Colonic mucosa (tissue), 4 donors: ENCODE results near the gene ELAVL2. TPM values are rescaled to one million over a fixed set of nuclear protein-coding genes. Genes with fewer than 3 reads are reported as not detected.

ENCODE experiments used
- DNase-seq: peaks from one replicate; pipeline ENCODE4 v3.0.0-alpha.2; 2020
- H3K27ac ChIP-seq: fragments of 200-600 bp; one replicate; pipeline ENCODE4 v1.8.0; 2021
- H3K27me3 ChIP-seq: fragments of 200-600 bp; one replicate; pipeline ENCODE4 v1.8.0; 2021
- H3K36me3 ChIP-seq: fragments of 200-600 bp; one replicate; pipeline ENCODE4 v1.8.0; 2021
- H3K4me1 ChIP-seq: fragments of 200-600 bp; one replicate; pipeline ENCODE4 v1.8.0; 2021; ENCODE audit warnings: mild to moderate bottlenecking
- H3K4me3 ChIP-seq: fragments of 200-600 bp; one replicate; pipeline ENCODE4 v1.8.0; 2021
- H3K9ac ChIP-seq, 2 donors: one replicate each; pipeline ENCODE4 v1.7.0; 2013; ENCODE audit warnings: control low read depth in 2 of 2, low read depth in 2 of 2, low read length in 2 of 2
- H3K9me3 ChIP-seq: fragments of 200-600 bp; one replicate; pipeline ENCODE4 v1.8.0; 2021
- intact Hi-C: fragments of 100-400 bp; cut with DNase I; formaldehyde crosslinking; loops from one replicate; pipeline ENCODE4 v1.14.1; 2022
- total RNA-seq, 2 donors: library from RNA; stranded (reverse); fragmentation: NEBNext Ultra II Directional in 1 of 2; extraction: Animal tissue kit (Norgen Biotek cat#: 25700) in 1 of 2; gene quantifications; one replicate each; pipeline ENCODE4 v1.2.1, GENCODE V29; 2021
- TF ChIP-seq, protein P1 (sequence below): fragments of 200-600 bp; IDR thresholded peaks from one replicate; pipeline ENCODE4 v1.8.0; 2022; ENCODE audit warnings: antibody characterized with exemption, mild to moderate bottlenecking
- donor health status: healthy.
- donor health status: DM: no; HTN: no; CAD: no.
- donor health status: DM: no; HTN: no; CAD: no.

Gene ELAVL2
- total RNA-seq, 2 donors from 2014 or later: 0.24 to 0.30 TPM

GRCh38 chr9:23771746-23772384, 54.2 kb downstream of the ELAVL2 start:
- Histone ChIP-seq H3K36me3 (no peaks in the 10 kb centered on the region), H3K27ac (no peak overlapping the region), H3K4me3 (no peak overlapping the region), H3K27me3 (no peaks in the 10 kb centered on the region), H3K4me1 (no peaks in the 10 kb centered on the region), H3K9me3 (no peaks in the 10 kb centered on the region), H3K9ac (no peak overlapping the region)
- intact Hi-C loops: no loop called here
- DNase-seq: no peak
- TF ChIP-seq, protein P1, sequence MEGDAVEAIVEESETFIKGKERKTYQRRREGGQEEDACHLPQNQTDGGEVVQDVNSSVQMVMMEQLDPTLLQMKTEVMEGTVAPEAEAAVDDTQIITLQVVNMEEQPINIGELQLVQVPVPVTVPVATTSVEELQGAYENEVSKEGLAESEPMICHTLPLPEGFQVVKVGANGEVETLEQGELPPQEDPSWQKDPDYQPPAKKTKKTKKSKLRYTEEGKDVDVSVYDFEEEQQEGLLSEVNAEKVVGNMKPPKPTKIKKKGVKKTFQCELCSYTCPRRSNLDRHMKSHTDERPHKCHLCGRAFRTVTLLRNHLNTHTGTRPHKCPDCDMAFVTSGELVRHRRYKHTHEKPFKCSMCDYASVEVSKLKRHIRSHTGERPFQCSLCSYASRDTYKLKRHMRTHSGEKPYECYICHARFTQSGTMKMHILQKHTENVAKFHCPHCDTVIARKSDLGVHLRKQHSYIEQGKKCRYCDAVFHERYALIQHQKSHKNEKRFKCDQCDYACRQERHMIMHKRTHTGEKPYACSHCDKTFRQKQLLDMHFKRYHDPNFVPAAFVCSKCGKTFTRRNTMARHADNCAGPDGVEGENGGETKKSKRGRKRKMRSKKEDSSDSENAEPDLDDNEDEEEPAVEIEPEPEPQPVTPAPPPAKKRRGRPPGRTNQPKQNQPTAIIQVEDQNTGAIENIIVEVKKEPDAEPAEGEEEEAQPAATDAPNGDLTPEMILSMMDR: no peak

- DNase-seq: no peak
- TF ChIP-seq, protein P1: no peak
- Histone ChIP-seq H3K27ac (no peak overlapping the region), H3K9ac (no peak overlapping the region), H3K9me3 (no peaks in the 10 kb centered on the region), H3K27me3 (no peaks in the 10 kb centered on the region), H3K4me3 (no peak overlapping the region), H3K4me1 (no peaks in the 10 kb centered on the region), H3K36me3 (no peaks in the 10 kb centered on the region)
- intact Hi-C loops: no loop called here
Measured at GRCh38 chr9:23769307-23769935, 56.6 kb downstream of the ELAVL2 start.

DNA sequence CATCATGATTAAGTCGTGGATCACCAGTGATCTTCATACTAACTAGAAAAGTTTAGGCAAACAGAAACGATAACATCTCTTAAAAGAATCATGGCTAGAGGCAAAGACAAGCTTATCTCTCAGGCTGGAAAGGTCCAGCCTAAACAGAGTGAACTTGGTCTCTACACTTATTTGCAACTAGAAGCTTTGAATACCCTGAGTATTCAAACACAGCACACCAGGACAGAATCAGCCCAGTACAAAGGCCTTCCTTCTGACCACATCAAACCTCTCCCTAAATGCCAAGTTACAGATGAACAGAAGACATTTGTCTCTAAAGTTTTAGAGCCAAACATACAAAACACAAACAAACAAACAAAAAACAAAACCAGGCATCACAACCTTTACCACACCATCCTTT, 57.2 kb downstream of the ELAVL2 start:
- Histone ChIP-seq H3K27me3 (no peaks in the 10 kb centered on the region), H3K4me3 (no peak overlapping the region), H3K9ac (no peak overlapping the region), H3K9me3 (no peaks in the 10 kb centered on the region), H3K4me1 (no peaks in the 10 kb centered on the region), H3K27ac (no peak overlapping the region), H3K36me3 (no peaks in the 10 kb centered on the region)
- intact Hi-C loops: no loop called here
- TF ChIP-seq, protein P1: no peak
- DNase-seq: no peak

GRCh38 chr9:23766613-23767012, 59.4 kb downstream of the ELAVL2 start:
- intact Hi-C loops: no loop called here
- Histone ChIP-seq H3K36me3 (no peaks in the 10 kb centered on the region), H3K27me3 (no peaks in the 10 kb centered on the region), H3K4me1 (no peaks in the 10 kb centered on the region), H3K9ac (no peak overlapping the region), H3K27ac (no peak overlapping the region), H3K9me3 (no peaks in the 10 kb centered on the region), H3K4me3 (no peak overlapping the region)
- no peak for DNase-seq
- TF ChIP-seq, protein P1: no peak

DNA sequence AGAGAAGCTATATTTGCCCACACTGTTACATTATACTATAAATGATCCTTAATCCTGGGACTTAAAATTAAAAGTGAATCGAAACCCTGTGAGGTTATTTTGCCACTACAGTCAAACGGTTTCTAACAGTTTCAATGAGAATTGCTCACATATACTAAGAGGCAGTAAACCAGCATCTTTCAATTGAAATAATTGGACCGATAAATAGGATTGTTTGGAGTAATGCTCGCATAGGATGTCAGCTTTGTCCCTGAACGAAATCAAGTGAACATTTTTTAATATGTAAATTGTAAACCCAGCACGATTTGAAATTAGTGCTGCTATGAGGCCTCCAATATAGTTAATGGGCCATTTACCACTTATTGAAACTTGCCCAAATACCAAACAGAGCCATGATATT, 60.5 kb downstream of the ELAVL2 start:
- H3K36me3 ChIP-seq: no peaks in the 10 kb centered on the region
- TF ChIP-seq, protein P1: no peak
- no peaks in the 10 kb centered on the region for H3K9me3 ChIP-seq
- no peak overlapping the region for H3K27ac ChIP-seq
- no peak overlapping the region for H3K4me3 ChIP-seq
- intact Hi-C loops: no loop called here
- DNase-seq: no peak
- no peaks in the 10 kb centered on the region for H3K27me3 ChIP-seq
- no peak overlapping the region for H3K9ac ChIP-seq
- H3K4me1 ChIP-seq: no peaks in the 10 kb centered on the region
